Measurements from ENCODE around the gene ADAMTS14. TPM values are rescaled to one million over a fixed set of nuclear protein-coding genes. Genes with fewer than 3 reads are reported as not detected.
A peak's percentile ranks its signal among the peaks of the same experiment; 100 is the strongest.
"Not testable (repeated sequence)": the region's sequence is repeated elsewhere in the genome, so short reads cannot be mapped to it uniquely, and the experiment has no call there.

The ADAMTS14 gene
- total RNA-seq (ENCODE audit: insufficient read depth, low replicate concordance) = 2.9 TPM

DNA sequence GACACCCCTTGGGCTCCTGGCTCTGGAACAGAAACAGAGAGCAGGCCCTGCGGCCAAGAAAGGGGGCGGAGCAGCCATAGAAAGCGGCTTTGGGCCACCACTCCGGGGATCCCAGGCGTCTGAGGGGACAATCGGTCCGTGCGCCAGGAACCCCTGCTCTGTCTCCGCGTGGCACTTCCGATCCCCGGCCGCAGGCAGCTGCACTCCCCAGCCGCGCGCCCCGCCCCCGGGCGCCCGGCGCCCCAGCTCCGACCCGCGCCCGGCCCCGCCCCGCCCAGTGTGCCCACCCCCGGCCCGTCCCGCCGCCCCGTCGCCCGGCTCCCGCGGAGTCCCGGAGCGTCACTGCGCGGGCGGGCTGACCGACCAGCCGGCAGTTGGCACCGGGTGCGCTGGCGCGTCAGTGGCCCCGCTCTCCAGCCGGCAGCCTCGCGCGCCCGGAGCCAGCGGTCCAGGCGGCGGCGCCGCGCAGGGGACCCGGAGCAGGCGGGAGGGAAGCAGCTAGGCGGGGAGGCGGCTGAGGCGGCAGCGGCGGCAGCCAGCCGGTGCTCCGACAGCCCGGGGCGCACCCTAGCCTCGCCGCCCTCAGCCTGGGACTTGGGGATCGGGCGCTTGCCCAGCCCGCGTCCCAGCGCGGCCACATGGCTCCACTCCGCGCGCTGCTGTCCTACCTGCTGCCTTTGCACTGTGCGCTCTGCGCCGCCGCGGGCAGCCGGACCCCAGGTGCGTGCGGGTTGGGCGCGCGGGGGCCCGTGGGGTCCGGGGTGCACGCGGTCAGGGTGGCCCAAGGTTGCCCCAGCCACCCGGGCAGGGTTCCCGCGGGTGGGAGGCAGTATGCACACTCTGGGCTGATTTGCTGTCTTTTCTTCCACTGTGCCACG is at the start of gene ADAMTS14:
TSS of gene ADAMTS14 (plus strand) at position 342 of the 878 bp plus-strand sequence. CDS start at position 639, 297 bp downstream.
- DNase-seq (ENCODE audit: low spot score) = peak; percentile 50

DNA sequence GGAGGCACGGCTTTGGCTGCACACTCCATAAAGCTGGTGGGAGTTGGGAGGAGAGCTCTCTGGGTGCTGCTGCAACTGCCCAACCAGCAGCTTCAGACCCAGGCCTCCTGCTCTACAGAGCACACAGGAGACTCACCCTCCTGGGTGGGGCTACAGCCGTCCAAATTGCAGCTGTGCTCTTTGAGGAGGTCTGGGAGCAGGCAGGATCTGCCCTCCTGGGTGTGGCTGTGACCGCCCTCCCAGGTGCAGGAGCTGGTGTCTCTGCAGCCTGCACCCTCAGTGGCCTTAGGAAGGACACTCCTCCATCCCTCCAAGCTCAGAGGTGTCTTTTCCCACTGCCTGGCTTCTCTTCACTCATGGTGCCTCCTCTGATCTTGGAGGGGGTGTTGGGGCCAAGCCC is 49.8 kb upstream of the ADAMTS14 start:
- DNase-seq (ENCODE audit: low spot score) = no peak

DNA sequence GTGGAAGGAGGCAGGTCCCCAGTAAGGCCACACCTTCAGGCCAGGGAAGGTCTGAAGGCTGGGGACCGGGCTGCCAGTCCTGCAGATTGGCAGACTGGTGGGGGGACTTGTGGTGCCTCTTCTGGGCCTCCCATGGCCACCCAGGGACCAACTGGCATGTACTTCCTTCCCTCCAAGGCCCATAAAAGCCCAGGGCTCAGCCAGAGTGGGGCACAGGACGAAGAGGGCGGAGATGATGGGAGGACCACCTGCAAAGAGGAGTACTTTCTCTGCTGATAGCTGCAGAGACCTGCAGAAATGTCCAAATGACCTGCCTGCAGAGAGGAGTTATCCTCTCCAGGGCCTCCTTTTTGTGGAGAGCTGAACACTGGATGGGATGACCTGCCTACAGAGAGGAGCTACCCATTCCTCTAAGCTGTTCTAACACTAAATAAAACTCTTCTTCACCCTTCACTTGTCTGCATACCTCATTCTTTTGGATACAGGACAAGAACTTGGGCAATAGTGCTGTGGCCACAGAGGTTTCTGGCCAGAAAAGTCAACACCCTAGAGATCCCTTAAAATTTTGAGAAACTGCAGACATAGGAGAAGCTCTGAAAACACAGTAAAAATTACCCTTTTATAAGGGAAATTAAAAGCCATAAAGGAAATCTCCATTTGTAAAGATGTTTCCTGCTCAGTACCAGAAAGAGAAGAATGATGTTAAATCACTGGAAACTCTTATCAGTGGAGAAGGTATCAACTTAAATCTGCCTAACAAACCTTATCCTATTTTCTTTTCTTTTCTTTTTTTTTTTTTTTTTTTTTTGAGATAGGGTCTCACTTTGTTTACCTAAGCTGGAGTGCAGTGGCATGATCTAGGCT is 49.1 kb upstream of the ADAMTS14 start:
- peak; percentile 18 for DNase-seq (ENCODE audit: low spot score)

GRCh38 chr10:70626056-70626455 is 46.2 kb upstream of the ADAMTS14 start:
- DNase-seq (ENCODE audit: low spot score) = no peak

DNA sequence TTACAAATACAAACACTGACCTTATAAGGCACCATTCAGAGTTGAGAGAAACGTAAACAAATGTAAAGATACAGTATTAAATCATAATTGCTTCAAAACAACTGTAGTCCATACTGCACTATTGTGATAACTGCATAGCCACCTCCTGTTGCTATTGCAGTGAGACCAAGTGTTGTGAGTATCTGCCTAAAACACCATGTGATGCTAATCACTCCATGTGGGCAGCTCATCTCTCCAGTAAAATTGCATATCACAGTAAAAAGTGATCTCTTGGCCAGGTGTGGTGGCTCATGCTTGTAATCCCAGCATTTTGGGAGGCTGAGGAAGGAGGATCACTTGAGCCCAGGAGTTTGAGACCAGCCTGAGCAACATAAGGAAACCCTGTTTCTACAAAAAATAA is 43.0 kb upstream of the ADAMTS14 start:
- DNase-seq (ENCODE audit: low spot score) = no peak

GRCh38 chr10:70631735-70632134 is 40.6 kb upstream of the ADAMTS14 start:
- DNase-seq (ENCODE audit: low spot score) = not testable (repeated sequence)

- no peak for DNase-seq (ENCODE audit: low spot score)
These were observed 38.3 kb upstream of the ADAMTS14 start for GRCh38 chr10:70634011-70634410.

- DNase-seq (ENCODE audit: low spot score) = not testable (repeated sequence)
These were observed 37.8 kb upstream of the ADAMTS14 start for GRCh38 chr10:70634515-70634914.

GRCh38 chr10:70639640-70640383 is 32.5 kb upstream of the ADAMTS14 start:
- not testable (repeated sequence) for DNase-seq (ENCODE audit: low spot score)

GRCh38 chr10:70643272-70643671 is 29.0 kb upstream of the ADAMTS14 start:
- DNase-seq (ENCODE audit: low spot score) = not testable (repeated sequence)

GRCh38 chr10:70644959-70645358 is 27.3 kb upstream of the ADAMTS14 start:
- DNase-seq (ENCODE audit: low spot score) = not testable (repeated sequence)

GRCh38 chr10:70647086-70647485 is 25.2 kb upstream of the ADAMTS14 start:
- no peak for DNase-seq (ENCODE audit: low spot score)

DNA sequence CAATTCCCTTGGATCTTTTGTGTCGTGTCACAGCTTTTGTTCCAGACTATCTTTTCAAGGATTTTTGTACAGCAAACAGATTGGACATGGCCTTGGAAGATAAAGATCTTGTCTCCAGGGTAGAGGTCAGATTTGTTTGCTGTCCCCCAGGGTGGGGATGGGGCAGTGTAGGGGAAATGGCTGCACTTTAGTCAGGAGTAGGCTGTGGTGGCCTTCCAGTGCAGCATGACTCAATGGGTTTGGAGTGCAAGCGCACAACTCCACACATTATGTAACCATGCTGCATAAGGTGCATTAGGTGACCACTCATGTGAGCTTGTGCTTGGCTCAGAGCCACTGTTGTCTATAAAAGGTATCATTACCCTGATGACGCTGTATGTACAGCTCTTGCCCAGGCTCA is 23.9 kb upstream of the ADAMTS14 start:
- no peak for DNase-seq (ENCODE audit: low spot score)

DNA sequence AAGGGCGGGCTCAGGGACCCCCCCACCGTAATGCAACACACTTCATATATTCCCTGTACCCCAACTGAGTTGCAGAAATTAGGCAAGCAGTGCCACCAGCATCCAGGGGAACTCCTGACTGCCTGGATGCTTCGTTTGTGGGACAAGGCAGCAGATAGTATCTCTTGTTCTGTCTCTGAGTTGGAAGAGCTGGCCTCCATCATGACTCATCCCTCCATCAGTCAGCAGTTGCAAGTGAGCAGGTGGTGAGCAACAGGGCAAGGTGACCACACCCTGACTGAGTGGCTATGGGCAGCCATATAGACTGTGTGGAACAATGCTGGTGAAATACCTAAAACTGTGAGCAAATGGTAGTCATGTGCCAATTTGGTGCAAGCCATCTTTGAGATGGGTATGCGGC is 22.8 kb upstream of the ADAMTS14 start:
- no peak for DNase-seq (ENCODE audit: low spot score)

DNA sequence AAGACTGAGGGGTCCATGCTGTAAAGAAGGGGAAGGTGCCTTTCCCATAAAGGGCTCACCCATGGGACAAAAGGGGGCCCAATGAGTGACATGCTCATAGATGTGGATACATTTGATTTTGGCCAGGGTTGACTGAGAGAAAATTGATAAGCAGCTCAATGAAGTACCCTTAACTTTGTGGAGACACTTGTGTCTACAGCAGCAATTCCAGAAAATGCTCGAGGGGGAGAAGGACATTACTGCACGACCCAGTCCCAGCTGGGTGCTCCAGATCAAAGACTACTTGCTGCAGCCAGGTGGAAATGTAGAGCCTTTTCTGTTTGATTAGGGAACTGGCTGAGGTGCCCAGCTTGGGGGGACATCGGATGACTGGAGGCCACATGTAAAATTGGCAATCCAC is 22.2 kb upstream of the ADAMTS14 start:
- DNase-seq (ENCODE audit: low spot score) = no peak

DNA sequence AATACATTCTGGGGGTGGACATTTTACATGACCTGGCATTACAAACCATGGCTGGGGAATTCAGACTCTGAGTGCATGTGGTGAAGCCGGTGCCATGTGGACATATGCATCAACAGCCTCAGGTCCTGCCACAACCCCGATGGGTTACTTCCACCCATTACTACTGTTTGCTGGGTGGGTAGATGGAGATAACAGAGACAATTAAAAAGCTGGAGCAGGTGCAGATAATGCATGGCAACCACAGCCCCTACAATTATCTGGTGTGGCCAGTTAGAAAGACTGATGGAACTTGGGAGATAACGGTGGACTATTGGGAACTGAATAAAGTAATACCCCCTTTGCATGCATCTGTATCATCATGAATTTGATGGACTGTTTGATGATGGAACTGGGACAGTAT is 21.6 kb upstream of the ADAMTS14 start:
- no peak for DNase-seq (ENCODE audit: low spot score)

DNA sequence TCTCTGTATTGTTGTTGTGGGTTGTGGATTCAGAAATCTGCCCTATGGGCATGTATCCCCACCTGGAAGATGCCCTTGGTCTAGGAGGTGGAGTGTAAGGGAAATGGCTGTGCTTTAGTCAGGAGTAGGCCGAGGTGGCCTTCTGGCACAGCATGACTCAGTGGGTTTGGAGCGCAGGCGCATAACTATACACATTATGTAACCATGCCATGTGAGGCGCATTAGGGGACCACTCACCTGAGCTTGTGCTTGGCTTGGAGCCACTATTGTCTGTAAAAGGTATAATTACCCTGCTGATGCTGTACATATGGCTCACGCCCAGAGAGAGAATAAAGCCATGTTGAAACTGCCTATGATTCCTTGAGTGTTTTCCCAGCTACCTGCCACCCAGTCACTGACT is 20.6 kb upstream of the ADAMTS14 start:
- DNase-seq (ENCODE audit: low spot score) = no peak

GRCh38 chr10:70652761-70653657 is 19.3 kb upstream of the ADAMTS14 start:
- peak; percentile 83 for DNase-seq (ENCODE audit: low spot score)

- DNase-seq (ENCODE audit: low spot score) = no peak
These were observed 17.0 kb upstream of the ADAMTS14 start for GRCh38 chr10:70655316-70655715.

GRCh38 chr10:70656489-70656888 is 15.8 kb upstream of the ADAMTS14 start:
- peak; percentile 58 for DNase-seq (ENCODE audit: low spot score)

DNA sequence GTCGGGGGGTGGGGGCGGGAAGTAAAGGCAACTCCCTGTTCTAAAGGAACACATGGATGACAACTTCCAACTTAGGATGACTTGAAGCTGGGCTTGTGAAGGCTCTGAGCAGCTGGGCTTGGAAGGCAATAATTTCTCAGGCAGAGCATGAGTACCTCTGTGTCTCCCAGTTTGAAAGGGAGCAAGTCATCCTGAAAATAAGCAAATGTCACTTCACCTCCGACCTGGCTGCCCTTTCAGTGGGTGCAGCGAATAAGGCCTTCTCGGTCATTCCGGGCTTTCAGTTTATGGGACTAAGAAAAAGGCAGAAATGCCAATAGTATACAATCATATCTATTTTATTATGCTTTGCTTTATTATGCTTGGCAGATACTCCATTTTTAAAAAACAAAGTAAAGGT is 15.3 kb upstream of the ADAMTS14 start:
- DNase-seq (ENCODE audit: low spot score) = no peak

All from umbilical cord (tissue), 2 donors.